ENCODE data around the gene STAU1. TPM values are rescaled to one million over a fixed set of nuclear protein-coding genes. Genes with fewer than 3 reads are reported as not detected.
"Not testable (repeated sequence)": the region's sequence is repeated elsewhere in the genome, so short reads cannot be mapped to it uniquely, and the experiment has no call there.

The STAU1 gene
- total RNA-seq, 1 donor from 2014 or later, result 60.4 TPM

GRCh38 chr20:49100292-49100691 lies 87.8 kb downstream of the STAU1 start:
- intact Hi-C loops (cut with micrococcal nuclease); ATAC-seq; DNase-seq: not testable (repeated sequence)

- ATAC-seq, result no peak
- intact Hi-C loops (cut with micrococcal nuclease), result no loop called here
- DNase-seq, result no peak
Measured at GRCh38 chr20:49099011-49099410, 89.1 kb downstream of the STAU1 start.

GRCh38 chr20:49098136-49098535 lies 90.0 kb downstream of the STAU1 start:
- DNase-seq, result no peak
- ATAC-seq, result no peak
- intact Hi-C loops (cut with micrococcal nuclease), result no loop called here

- ATAC-seq (no peak), DNase-seq (no peak)
- intact Hi-C loops (cut with micrococcal nuclease), result no loop called here
Measured at GRCh38 chr20:49097159-49097558, 91.0 kb downstream of the STAU1 start.

DNA sequence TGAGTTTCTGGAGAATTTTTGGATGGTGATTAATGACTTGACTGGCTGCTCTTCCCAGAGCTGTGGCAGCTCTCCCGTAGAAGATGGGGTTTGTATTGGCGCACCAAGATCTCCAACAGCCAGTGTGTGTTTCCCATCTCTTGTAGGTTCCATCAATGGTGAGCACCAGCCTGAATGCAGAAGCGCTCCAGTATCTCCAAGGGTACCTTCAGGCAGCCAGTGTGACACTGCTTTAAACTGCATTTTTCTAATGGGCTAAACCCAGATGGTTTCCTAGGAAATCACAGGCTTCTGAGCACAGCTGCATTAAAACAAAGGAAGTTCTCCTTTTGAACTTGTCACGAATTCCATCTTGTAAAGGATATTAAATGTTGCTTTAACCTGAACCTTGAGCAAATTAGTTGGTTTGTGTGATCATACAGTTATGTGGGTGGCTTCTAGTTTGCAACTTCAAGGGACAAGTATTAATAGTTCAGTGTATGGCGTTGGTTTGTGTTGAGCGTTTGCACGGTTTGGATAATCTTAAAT lies 91.9 kb downstream of the STAU1 start:
- ATAC-seq (no peak), DNase-seq (no peak)
- intact Hi-C loops (cut with micrococcal nuclease), result no loop called here

GRCh38 chr20:49091762-49092161 lies 96.4 kb downstream of the STAU1 start:
- ATAC-seq (no peak), DNase-seq (no peak)
- intact Hi-C loops (cut with micrococcal nuclease), result no loop called here

- ATAC-seq (no peak), DNase-seq (no peak)
- intact Hi-C loops (cut with micrococcal nuclease), result no loop called here
Measured at GRCh38 chr20:49091104-49091503, 97.0 kb downstream of the STAU1 start.

DNA sequence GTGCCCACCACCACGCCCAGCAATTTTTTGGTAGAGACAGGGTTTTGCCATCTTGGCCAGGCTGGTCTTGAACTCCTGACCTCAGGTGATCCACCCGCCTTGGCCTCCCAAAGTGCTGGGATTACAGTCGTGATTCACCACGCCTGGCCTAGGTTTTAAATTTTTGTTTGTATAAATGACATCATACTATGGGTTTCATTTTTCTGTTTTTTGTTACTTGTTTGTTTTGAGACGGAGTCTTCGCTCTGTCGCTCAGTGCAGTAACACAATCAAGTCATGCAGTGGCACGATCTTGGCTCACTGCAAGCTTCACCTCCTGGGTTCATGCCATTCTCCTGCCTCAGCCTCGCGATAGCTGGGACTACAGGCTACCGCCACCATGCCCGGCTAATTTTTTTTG lies 105.8 kb downstream of the STAU1 start:
- DNase-seq; ATAC-seq; intact Hi-C loops (cut with micrococcal nuclease): not testable (repeated sequence)

DNA sequence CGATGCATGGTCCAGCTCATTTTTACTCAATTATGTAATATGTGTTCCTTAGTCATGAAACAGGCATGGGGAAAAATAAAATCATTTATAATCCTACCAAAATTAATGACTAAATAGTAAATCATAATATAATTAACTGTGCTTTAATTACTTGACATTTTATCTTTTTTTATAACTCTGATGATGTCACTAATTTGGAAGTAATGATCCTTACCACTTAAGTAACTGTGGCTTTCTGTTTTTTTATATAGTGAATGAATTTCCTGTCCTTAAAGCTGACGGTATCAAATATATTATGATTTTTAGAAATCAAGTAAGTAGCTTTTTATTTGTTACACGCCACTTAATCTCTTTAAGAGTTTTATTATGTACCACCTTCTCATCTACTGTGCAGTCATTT lies 109.8 kb downstream of the STAU1 start:
- ATAC-seq (no peak), DNase-seq (no peak)
- intact Hi-C loops (cut with micrococcal nuclease), result loop anchor here (10.0 kb wide), 1 partner anchor 54 kb away; no protein-coding TSS in a partner anchor

- no peak for DNase-seq
- intact Hi-C loops (cut with micrococcal nuclease), result loop anchor here (10.0 kb wide), 1 partner anchor 50 kb away; no protein-coding TSS in a partner anchor
- no peak for ATAC-seq
Measured at GRCh38 chr20:49074521-49074920, 113.6 kb downstream of the STAU1 start.

Other genes with a start within 250 kb of the STAU1 start
- 40.0 TPM for gene CSE1L, start 142.0 kb downstream of the STAU1 start, total RNA-seq
- 13.4 TPM for gene DDX27, start 31.1 kb upstream of the STAU1 start, total RNA-seq
- 20.6 TPM for gene ZNFX1, start 89.7 kb upstream of the STAU1 start, total RNA-seq

Data from left ventricle myocardium superior (tissue), 1 donor.